HL-60/S4 (cell line): ENCODE data around the gene ADD1.

Experiments used
- in situ Hi-C: fragments of 300-500 bp; cut with MboI; formaldehyde crosslinking; loops from 2 replicates; pipeline ENCODE4 v1.14.3; 2022; ENCODE audit warnings: low sequenced_read_pairs

The ADD1 gene

GRCh38 chr4:2822461-2823300 is 21.0 kb upstream of the ADD1 start:
- in situ Hi-C loops, result no loop called here

- in situ Hi-C loops, result no loop called here
These were observed 20.4 kb upstream of the ADD1 start for GRCh38 chr4:2823301-2823670.

GRCh38 chr4:2823671-2824328 is 19.8 kb upstream of the ADD1 start:
- in situ Hi-C loops, result no loop called here

- in situ Hi-C loops, result no loop called here
These were observed 19.3 kb upstream of the ADD1 start for GRCh38 chr4:2824329-2824835.

- in situ Hi-C loops, result no loop called here
These were observed 18.7 kb upstream of the ADD1 start for GRCh38 chr4:2824836-2825381.

- in situ Hi-C loops, result no loop called here
These were observed 17.9 kb upstream of the ADD1 start for GRCh38 chr4:2825740-2826139.

GRCh38 chr4:2827071-2827873 is 16.4 kb upstream of the ADD1 start:
- in situ Hi-C loops, result no loop called here

GRCh38 chr4:2827874-2828751 is 15.5 kb upstream of the ADD1 start:
- in situ Hi-C loops, result no loop called here

- in situ Hi-C loops, result no loop called here
These were observed 14.9 kb upstream of the ADD1 start for GRCh38 chr4:2828758-2829181.

GRCh38 chr4:2829321-2829932 is 14.2 kb upstream of the ADD1 start:
- in situ Hi-C loops, result no loop called here

- in situ Hi-C loops, result no loop called here
These were observed 13.7 kb upstream of the ADD1 start for GRCh38 chr4:2829933-2830451.

GRCh38 chr4:2830632-2831610 is 12.7 kb upstream of the ADD1 start:
- in situ Hi-C loops, result no loop called here

- in situ Hi-C loops, result no loop called here
These were observed 11.9 kb upstream of the ADD1 start for GRCh38 chr4:2831611-2832308.

GRCh38 chr4:2832309-2832980 is 11.2 kb upstream of the ADD1 start:
- in situ Hi-C loops, result no loop called here

- in situ Hi-C loops, result no loop called here
These were observed 10.5 kb upstream of the ADD1 start for GRCh38 chr4:2832981-2833670.

- in situ Hi-C loops, result no loop called here
These were observed 10.0 kb upstream of the ADD1 start for GRCh38 chr4:2833671-2834000.
